Activated CD8-positive, alpha-beta memory T cell treated with anti-CD3 and anti-CD28 coated beads for 24 hours (primary cell): Measurements from ENCODE around the gene SFMBT2.

ENCODE experiments used
- DNase-seq: peaks from one replicate; pipeline ENCODE4 v3.0.0-alpha.2; 2020

The SFMBT2 gene

GRCh38 chr10:7424919-7425318, 14.1 kb upstream of the SFMBT2 start:
- DNase-seq, result no peak

GRCh38 chr10:7424315-7424714, 13.5 kb upstream of the SFMBT2 start:
- DNase-seq, result peak; percentile 64

GRCh38 chr10:7423521-7423920, 12.7 kb upstream of the SFMBT2 start:
- DNase-seq, result no peak

GRCh38 chr10:7421526-7421925, 10.7 kb upstream of the SFMBT2 start:
- no peak for DNase-seq

GRCh38 chr10:7419998-7420397, 9.2 kb upstream of the SFMBT2 start:
- DNase-seq, result no peak

GRCh38 chr10:7417807-7418206, 7.0 kb upstream of the SFMBT2 start:
- no peak for DNase-seq

GRCh38 chr10:7417103-7417623, 6.3 kb upstream of the SFMBT2 start:
- no peak for DNase-seq

GRCh38 chr10:7414766-7415165, 3.9 kb upstream of the SFMBT2 start:
- DNase-seq, result no peak

- no peak for DNase-seq
Observed at GRCh38 chr10:7412928-7413282, 2.1 kb upstream of the SFMBT2 start.

GRCh38 chr10:7412237-7412927, 1.5 kb upstream of the SFMBT2 start:
- peak; percentile 80 for DNase-seq

GRCh38 chr10:7411671-7412128, 866 bp upstream of the SFMBT2 start:
- peak; percentile 80 for DNase-seq

- peak; percentile 82 for DNase-seq
Observed at GRCh38 chr10:7410301-7410861, 453 bp downstream of the SFMBT2 start.

GRCh38 chr10:7409732-7410168, 1.1 kb downstream of the SFMBT2 start:
- peak; percentile 77 for DNase-seq

- peak; percentile 84 for DNase-seq
Observed at GRCh38 chr10:7409045-7409731, 1.6 kb downstream of the SFMBT2 start.

- DNase-seq, result peak; percentile 85
Observed at GRCh38 chr10:7408291-7409044, 2.4 kb downstream of the SFMBT2 start.

GRCh38 chr10:7407368-7408290, 3.2 kb downstream of the SFMBT2 start:
- DNase-seq, result peak; percentile 78

- DNase-seq, result no peak
Observed at GRCh38 chr10:7406712-7407333, 4.0 kb downstream of the SFMBT2 start.

GRCh38 chr10:7405637-7406036, 5.2 kb downstream of the SFMBT2 start:
- DNase-seq, result no peak

- no peak for DNase-seq
Observed at GRCh38 chr10:7403620-7404019, 7.2 kb downstream of the SFMBT2 start.

GRCh38 chr10:7401782-7402181, 9.1 kb downstream of the SFMBT2 start:
- no peak for DNase-seq

- no peak for DNase-seq
Observed at GRCh38 chr10:7401156-7401555, 9.7 kb downstream of the SFMBT2 start.
